ENCODE measurements around the gene LCN10. TPM values are rescaled to one million over a fixed set of nuclear protein-coding genes. Genes with fewer than 3 reads are reported as not detected.
"Not testable (repeated sequence)": the region's sequence is repeated elsewhere in the genome, so short reads cannot be mapped to it uniquely, and the experiment has no call there.

The LCN10 gene
- total RNA-seq, 1 experiment from 2014 or later, result not detected

DNA sequence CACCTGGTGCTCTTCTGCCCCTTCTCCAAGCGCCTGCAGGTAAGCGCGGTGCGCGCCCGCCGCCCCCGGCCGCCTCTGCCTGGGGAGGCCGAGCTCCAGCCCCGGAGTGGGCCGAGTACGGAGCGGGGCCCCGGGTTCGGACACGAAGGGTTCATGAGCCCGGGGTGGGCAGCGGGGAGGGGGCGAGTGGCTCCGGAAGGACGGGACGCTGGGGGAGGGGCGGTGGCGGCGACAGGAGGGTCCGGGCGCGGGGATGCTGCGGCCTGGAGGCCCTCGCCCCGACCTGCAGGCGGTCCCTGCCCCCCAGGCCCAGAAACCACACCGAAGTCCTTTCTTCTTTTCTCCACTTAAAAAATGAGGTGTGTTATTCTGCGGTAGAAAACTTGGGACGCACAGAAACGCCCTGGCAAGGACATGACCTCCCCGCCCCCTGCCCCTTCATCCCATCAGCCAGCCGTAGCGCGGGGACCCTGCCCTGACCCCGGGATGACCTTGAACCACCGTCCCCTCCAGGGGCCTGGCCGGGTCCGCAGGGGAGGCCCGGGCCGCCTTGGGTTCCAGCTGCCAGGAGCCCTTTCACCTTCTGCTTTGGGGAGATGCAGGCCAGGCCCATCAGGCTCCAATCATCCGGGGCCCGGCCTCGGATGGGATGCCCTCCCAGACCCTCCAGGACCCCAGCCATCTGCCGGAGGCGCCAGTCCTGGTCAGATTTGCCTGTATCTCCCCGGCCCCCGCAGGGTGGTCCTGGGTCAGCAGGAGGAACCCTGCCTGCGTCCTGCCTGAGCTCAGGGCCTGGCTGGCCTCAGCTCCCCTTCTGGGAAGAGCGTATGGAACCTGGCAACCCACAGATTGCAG is 29.8 kb downstream of the LCN10 start:
- Histone ChIP-seq H3K9me3 (ENCODE audit: control insufficient read depth, insufficient read depth, low read depth, low read length) (no peaks in the 10 kb centered on the region), H3K36me3 (ENCODE audit: control insufficient read depth, insufficient read depth, low read length) (no peaks in the 10 kb centered on the region), H3K27ac (ENCODE audit: low read length) (no peak overlapping the region), H3K4me1 (ENCODE audit: control insufficient read depth, insufficient read depth, low read length) (peaks cover 6% of the 10 kb centered on the region), H3K4me3 (ENCODE audit: low read depth in 2 of 2, low read length in 2 of 2) (peak overlapping the region; percentile 39 to 47), H3K27me3 (ENCODE audit: control insufficient read depth, insufficient read depth, low read length) (no peaks in the 10 kb centered on the region)
- intact Hi-C loops (cut with micrococcal nuclease; ENCODE audit: unreplicated experiment) (no loop called here), in situ Hi-C loops (cut with HindIII; ENCODE audit: low pct_unique_long_range_greater_than_20kb, low sequenced_read_pairs) (no loop called here)
- BruUV-seq (replicated peaks), result no TSS peak
- ChIA-PET CTCF (no interaction called here), POLR2A (interaction anchor here (0.7 kb wide), 1 partner anchor 14 kb away, joined by 3 read pairs; no protein-coding TSS in a partner anchor)
- TF ChIP-seq, protein P1, sequence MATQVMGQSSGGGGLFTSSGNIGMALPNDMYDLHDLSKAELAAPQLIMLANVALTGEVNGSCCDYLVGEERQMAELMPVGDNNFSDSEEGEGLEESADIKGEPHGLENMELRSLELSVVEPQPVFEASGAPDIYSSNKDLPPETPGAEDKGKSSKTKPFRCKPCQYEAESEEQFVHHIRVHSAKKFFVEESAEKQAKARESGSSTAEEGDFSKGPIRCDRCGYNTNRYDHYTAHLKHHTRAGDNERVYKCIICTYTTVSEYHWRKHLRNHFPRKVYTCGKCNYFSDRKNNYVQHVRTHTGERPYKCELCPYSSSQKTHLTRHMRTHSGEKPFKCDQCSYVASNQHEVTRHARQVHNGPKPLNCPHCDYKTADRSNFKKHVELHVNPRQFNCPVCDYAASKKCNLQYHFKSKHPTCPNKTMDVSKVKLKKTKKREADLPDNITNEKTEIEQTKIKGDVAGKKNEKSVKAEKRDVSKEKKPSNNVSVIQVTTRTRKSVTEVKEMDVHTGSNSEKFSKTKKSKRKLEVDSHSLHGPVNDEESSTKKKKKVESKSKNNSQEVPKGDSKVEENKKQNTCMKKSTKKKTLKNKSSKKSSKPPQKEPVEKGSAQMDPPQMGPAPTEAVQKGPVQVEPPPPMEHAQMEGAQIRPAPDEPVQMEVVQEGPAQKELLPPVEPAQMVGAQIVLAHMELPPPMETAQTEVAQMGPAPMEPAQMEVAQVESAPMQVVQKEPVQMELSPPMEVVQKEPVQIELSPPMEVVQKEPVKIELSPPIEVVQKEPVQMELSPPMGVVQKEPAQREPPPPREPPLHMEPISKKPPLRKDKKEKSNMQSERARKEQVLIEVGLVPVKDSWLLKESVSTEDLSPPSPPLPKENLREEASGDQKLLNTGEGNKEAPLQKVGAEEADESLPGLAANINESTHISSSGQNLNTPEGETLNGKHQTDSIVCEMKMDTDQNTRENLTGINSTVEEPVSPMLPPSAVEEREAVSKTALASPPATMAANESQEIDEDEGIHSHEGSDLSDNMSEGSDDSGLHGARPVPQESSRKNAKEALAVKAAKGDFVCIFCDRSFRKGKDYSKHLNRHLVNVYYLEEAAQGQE (IDR thresholded peaks at IDR 0.05; ENCODE audit: insufficient read depth in 1 of 2, low read depth in 2 of 2, low read length in 1 of 2), result no peak
- TF ChIP-seq SIN3A (IDR thresholded peaks at IDR 0.05; ENCODE audit: borderline replicate concordance, insufficient read depth, low read depth, low read length), result no peak
- no peak for TF ChIP-seq TCF7L2 (IDR thresholded peaks at IDR 0.05; ENCODE audit: low read depth, low read length)
- TF ChIP-seq, protein P2, sequence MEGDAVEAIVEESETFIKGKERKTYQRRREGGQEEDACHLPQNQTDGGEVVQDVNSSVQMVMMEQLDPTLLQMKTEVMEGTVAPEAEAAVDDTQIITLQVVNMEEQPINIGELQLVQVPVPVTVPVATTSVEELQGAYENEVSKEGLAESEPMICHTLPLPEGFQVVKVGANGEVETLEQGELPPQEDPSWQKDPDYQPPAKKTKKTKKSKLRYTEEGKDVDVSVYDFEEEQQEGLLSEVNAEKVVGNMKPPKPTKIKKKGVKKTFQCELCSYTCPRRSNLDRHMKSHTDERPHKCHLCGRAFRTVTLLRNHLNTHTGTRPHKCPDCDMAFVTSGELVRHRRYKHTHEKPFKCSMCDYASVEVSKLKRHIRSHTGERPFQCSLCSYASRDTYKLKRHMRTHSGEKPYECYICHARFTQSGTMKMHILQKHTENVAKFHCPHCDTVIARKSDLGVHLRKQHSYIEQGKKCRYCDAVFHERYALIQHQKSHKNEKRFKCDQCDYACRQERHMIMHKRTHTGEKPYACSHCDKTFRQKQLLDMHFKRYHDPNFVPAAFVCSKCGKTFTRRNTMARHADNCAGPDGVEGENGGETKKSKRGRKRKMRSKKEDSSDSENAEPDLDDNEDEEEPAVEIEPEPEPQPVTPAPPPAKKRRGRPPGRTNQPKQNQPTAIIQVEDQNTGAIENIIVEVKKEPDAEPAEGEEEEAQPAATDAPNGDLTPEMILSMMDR (IDR thresholded peaks at IDR 0.05), result no peak
- TF ChIP-seq POLR2AphosphoS5 (IDR thresholded peaks at IDR 0.05; ENCODE audit: low read depth, low read length), result no peak
- 0 out of 2 replicates have a peak, but pooled peaks have one; percentile 7 for ATAC-seq
- DNase-seq (ENCODE audit: low read depth, low spot score), result no peak

DNA sequence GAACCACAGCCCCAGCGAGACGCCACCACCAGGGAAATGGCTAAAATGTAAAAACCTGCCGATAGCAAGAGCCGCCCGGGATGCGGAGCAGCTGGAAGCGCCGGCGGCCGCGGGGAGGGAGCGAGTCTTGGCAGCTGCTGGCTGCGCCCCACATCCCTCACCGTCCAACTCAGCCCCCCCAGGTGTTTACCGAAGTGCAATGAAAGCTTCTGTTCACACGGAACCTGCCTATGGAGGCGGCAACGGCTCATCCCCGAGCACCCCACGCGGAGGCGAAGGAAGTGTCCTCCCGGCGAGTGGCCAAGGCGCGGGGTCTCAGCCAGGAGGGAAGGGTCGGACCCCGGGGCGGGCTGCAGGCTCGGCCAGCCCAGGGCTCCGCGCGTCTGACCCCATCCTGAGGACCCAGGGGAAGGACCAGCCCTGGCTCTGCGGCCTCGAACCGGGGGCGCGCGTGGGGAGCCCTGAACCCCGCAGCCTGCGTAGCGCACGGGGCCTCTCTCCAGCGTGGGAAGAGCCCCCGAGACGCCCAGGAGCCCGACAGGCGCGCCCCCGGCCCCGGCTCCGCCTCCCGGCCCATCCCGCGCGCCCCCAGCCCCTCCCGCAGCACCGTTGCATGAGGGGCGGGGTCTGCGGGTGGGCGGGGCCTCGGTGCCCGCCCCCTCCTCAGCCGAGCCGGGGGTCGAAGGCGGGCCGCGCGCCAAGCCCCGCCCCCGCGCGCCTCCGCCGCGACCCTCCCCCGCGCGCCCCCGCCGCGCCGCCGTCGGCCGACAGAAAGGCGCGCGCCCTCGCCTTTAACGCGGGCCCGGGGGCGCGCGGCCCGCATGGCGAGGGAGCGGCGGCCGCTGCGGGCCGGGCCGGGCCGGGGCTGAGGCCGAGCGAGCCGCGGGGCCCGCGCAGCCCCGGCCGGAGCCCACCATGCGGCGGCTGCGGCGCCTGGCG is 30.7 kb downstream of the LCN10 start, which contains the start of gene DIPK1B:
Gene DIPK1B (plus strand): TSS at position 822 of the 939 bp plus-strand sequence. CDS start 94 bp downstream, at position 916.
- Histone ChIP-seq H3K36me3 (ENCODE audit: control insufficient read depth, insufficient read depth, low read length) (no peaks in the 10 kb centered on the region), H3K27me3 (ENCODE audit: control insufficient read depth, insufficient read depth, low read length) (no peaks in the 10 kb centered on the region), H3K4me3 (ENCODE audit: low read depth in 2 of 2, low read length in 2 of 2) (peak within 1 kb of the TSS; percentile 39 to 47), H3K4me1 (ENCODE audit: control insufficient read depth, insufficient read depth, low read length) (peaks cover 6% of the 10 kb centered on the region), H3K27ac (ENCODE audit: low read length) (no peak within 1 kb of the TSS), H3K9me3 (ENCODE audit: control insufficient read depth, insufficient read depth, low read depth, low read length) (no peaks in the 10 kb centered on the region)
- in situ Hi-C loops (cut with HindIII; ENCODE audit: low pct_unique_long_range_greater_than_20kb, low sequenced_read_pairs) (no loop called here), intact Hi-C loops (cut with micrococcal nuclease; ENCODE audit: unreplicated experiment) (no loop called here)
- DNase-seq (ENCODE audit: low read depth, low spot score) (no peak), ATAC-seq (0 out of 2 replicates have a peak, but pooled peaks have one; percentile 28)
- BruUV-seq (replicated peaks), result no TSS peak
- CTCF ChIA-PET, result no interaction called here
- POLR2A ChIA-PET, result no interaction called here
- no peak for TF ChIP-seq POLR2AphosphoS5 (IDR thresholded peaks at IDR 0.05; ENCODE audit: low read depth, low read length)
- TF ChIP-seq TCF7L2 (IDR thresholded peaks at IDR 0.05; ENCODE audit: low read depth, low read length), result no peak
- TF ChIP-seq, protein P1 (IDR thresholded peaks at IDR 0.05; ENCODE audit: insufficient read depth in 1 of 2, low read depth in 2 of 2, low read length in 1 of 2), result no peak

DNA sequence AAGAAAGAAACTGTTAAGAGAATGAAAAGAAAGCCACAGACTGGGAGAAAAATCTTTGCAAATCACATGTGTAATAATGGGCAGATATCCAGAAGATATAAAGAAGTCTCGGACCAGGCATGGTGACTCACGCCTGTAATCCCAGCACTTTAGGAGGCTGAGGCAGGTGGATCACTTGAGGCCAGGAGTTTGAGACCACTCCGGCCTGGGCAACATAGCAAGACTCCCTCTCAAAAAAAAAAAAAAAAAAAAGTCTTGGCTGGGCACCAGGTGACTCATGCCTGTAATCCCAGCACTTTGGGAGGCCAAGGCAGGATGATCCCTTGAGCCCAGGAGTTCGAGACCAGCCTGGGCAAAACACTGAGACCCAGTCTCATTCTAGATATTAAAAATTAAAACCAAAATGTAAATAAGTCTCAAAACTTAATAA is 31.5 kb downstream of the LCN10 start:
- H3K9me3 ChIP-seq (ENCODE audit: control insufficient read depth, insufficient read depth, low read depth, low read length); in situ Hi-C loops (cut with HindIII; ENCODE audit: low pct_unique_long_range_greater_than_20kb, low sequenced_read_pairs); H3K36me3 ChIP-seq (ENCODE audit: control insufficient read depth, insufficient read depth, low read length); POLR2A ChIA-PET; intact Hi-C loops (cut with micrococcal nuclease; ENCODE audit: unreplicated experiment); H3K27ac ChIP-seq (ENCODE audit: low read length); H3K4me3 ChIP-seq (ENCODE audit: low read depth in 2 of 2, low read length in 2 of 2); H3K4me1 ChIP-seq (ENCODE audit: control insufficient read depth, insufficient read depth, low read length); ATAC-seq; CTCF ChIA-PET; BruUV-seq (replicated peaks); DNase-seq (ENCODE audit: low read depth, low spot score); H3K27me3 ChIP-seq (ENCODE audit: control insufficient read depth, insufficient read depth, low read length): not testable (repeated sequence)
